ENCODE data around the gene JAML.
A peak's percentile ranks its signal among the peaks of the same experiment; 100 is the strongest.

JAML gene

GRCh38 chr11:118224511-118225188 lies at the start of gene JAML:
Gene JAML, minus strand, starts transcription at chr11:118225011. Its CDS starts 10,145 bp downstream, at chr11:118214866.
- DNase-seq (ENCODE audit: low read depth) = no peak

- no peak for DNase-seq (ENCODE audit: low read depth)
These were observed 49.4 kb upstream of the JAML start for GRCh38 chr11:118274186-118274585.

GRCh38 chr11:118272001-118272400 lies 47.2 kb upstream of the JAML start:
- no peak for DNase-seq (ENCODE audit: low read depth)

- no peak for DNase-seq (ENCODE audit: low read depth)
These were observed 42.7 kb upstream of the JAML start for GRCh38 chr11:118267486-118267885.

GRCh38 chr11:118265954-118266353 lies 41.1 kb upstream of the JAML start:
- DNase-seq (ENCODE audit: low read depth) = no peak

GRCh38 chr11:118264569-118265465 lies 40.0 kb upstream of the JAML start:
- no peak for DNase-seq (ENCODE audit: low read depth)

GRCh38 chr11:118263695-118264568 lies 39.1 kb upstream of the JAML start, which contains the start of gene MPZL2:
Gene MPZL2, minus strand, starts transcription at chr11:118264297. Its CDS starts 144 bp downstream, at chr11:118264153.
- no peak for DNase-seq (ENCODE audit: low read depth)

GRCh38 chr11:118263112-118263511 lies 38.3 kb upstream of the JAML start:
- no peak for DNase-seq (ENCODE audit: low read depth)

GRCh38 chr11:118260353-118260752 lies 35.5 kb upstream of the JAML start:
- DNase-seq (ENCODE audit: low read depth) = no peak

- no peak for DNase-seq (ENCODE audit: low read depth)
These were observed 34.3 kb upstream of the JAML start for GRCh38 chr11:118259138-118259537.

GRCh38 chr11:118258410-118258809 lies 33.6 kb upstream of the JAML start:
- no peak for DNase-seq (ENCODE audit: low read depth)

GRCh38 chr11:118252688-118253087 lies 27.9 kb upstream of the JAML start:
- DNase-seq (ENCODE audit: low read depth) = no peak

GRCh38 chr11:118251858-118252652 lies 27.2 kb upstream of the JAML start, which contains the start of gene MPZL3:
Gene MPZL3, minus strand, starts transcription at chr11:118252365. Its CDS starts 71 bp downstream, at chr11:118252294.
- DNase-seq (ENCODE audit: low read depth) = peak; percentile 56

GRCh38 chr11:118247041-118247440 lies 22.2 kb upstream of the JAML start:
- DNase-seq (ENCODE audit: low read depth) = peak; percentile 15

GRCh38 chr11:118245936-118246562 lies 21.2 kb upstream of the JAML start:
- no peak for DNase-seq (ENCODE audit: low read depth)

GRCh38 chr11:118243993-118244762 lies 19.4 kb upstream of the JAML start:
- DNase-seq (ENCODE audit: low read depth) = no peak

GRCh38 chr11:118243161-118243560 lies 18.4 kb upstream of the JAML start:
- DNase-seq (ENCODE audit: low read depth) = no peak

- no peak for DNase-seq (ENCODE audit: low read depth)
These were observed 16.9 kb upstream of the JAML start for GRCh38 chr11:118241764-118242098.

GRCh38 chr11:118240999-118241763 lies 16.4 kb upstream of the JAML start:
- peak; percentile 22 for DNase-seq (ENCODE audit: low read depth)
